Neural progenitor cell (in vitro differentiated cells): ENCODE results near the gene KLHL17. TPM values are rescaled to one million over a fixed set of nuclear protein-coding genes. Genes with fewer than 3 reads are reported as not detected.

ENCODE experiments used
- DNase-seq: peaks from one replicate; pipeline ENCODE4 v3.0.0-alpha.2; 2016; ENCODE audit warnings: low spot score
- H2AFZ ChIP-seq: fragments of 200-600 bp; sonication (generic); replicated peaks from 2 replicates; pipeline ENCODE4 v1.6.1; 2016; ENCODE audit warnings: antibody characterized with exemption
- H3F3A ChIP-seq: fragments of 200-600 bp; sonication (generic); 2 replicates; pipeline ENCODE4 v1.6.1; 2016; ENCODE audit warnings: antibody characterized with exemption, low read depth
- H3K27ac ChIP-seq: fragments of 200-600 bp; sonication (generic); 2 replicates; pipeline ENCODE4 v1.5.1; 2016; ENCODE audit warnings: mild to moderate bottlenecking
- H3K27me3 ChIP-seq: fragments of 200-600 bp; sonication (generic); 2 replicates; pipeline ENCODE4 v1.6.1; 2016; ENCODE audit warnings: mild to moderate bottlenecking, moderate library complexity
- H3K36me3 ChIP-seq: fragments of 200-600 bp; sonication (generic); 2 replicates; pipeline ENCODE4 v1.5.1; 2016
- H3K4me1 ChIP-seq: fragments of 200-600 bp; sonication (generic); 2 replicates; pipeline ENCODE4 v1.6.1; 2016; ENCODE audit warnings: mixed run types
- H3K4me2 ChIP-seq: fragments of 200-600 bp; sonication (generic); 2 replicates; pipeline ENCODE4 v1.6.1; 2016
- H3K4me3 ChIP-seq: fragments of 200-600 bp; sonication (generic); 2 replicates; pipeline ENCODE4 v1.5.1; 2016
- H3K79me2 ChIP-seq: fragments of 200-600 bp; sonication (generic); 2 replicates; pipeline ENCODE4 v1.6.1; 2016; ENCODE audit warnings: low read depth
- H3K9ac ChIP-seq: fragments of 200-600 bp; sonication (generic); 2 replicates; pipeline ENCODE4 v1.6.1; 2016
- H3K9me3 ChIP-seq: fragments of 200-600 bp; sonication (generic); 2 replicates; pipeline ENCODE4 v1.5.1; 2016; ENCODE audit warnings: low read depth
- H4K20me1 ChIP-seq: fragments of 200-600 bp; sonication (generic); 2 replicates; pipeline ENCODE4 v1.6.1; 2016; ENCODE audit warnings: low read depth
- H3K27ac Mint-ChIP-seq: 3 replicates; pipeline ENCODE4 v1.8.0; 2021; ENCODE audit warnings: mixed read lengths
- H3K27me3 Mint-ChIP-seq: 2 replicates; pipeline ENCODE4 v1.8.0; 2022; ENCODE audit warnings: low read depth, mild to moderate bottlenecking, inconsistent platforms, moderate library complexity, mixed read lengths; ENCODE audit not compliant: insufficient read depth
- H3K36me3 Mint-ChIP-seq: 3 replicates; pipeline ENCODE4 v1.8.0; 2021; ENCODE audit warnings: mixed read lengths
- H3K4me1 Mint-ChIP-seq: 3 replicates; pipeline ENCODE4 v1.8.0; 2021; ENCODE audit warnings: mixed read lengths
- H3K4me3 Mint-ChIP-seq: 3 replicates; pipeline ENCODE4 v1.8.0; 2021; ENCODE audit warnings: mild to moderate bottlenecking, moderate library complexity, mixed read lengths
- H3K9me3 Mint-ChIP-seq: 3 replicates; pipeline ENCODE4 v1.8.0; 2020; ENCODE audit warnings: mixed read lengths
- CTCF ChIP-seq: fragments of 200-600 bp; sonication (generic); IDR thresholded peaks from 2 replicates; pipeline ENCODE4 v1.5.1; 2017; ENCODE audit warnings: antibody characterized with exemption, mild to moderate bottlenecking
- EZH2 ChIP-seq: fragments of 200-600 bp; sonication (generic); IDR thresholded peaks from 2 replicates; pipeline ENCODE4 v1.6.1; 2017; ENCODE audit warnings: antibody characterized with exemption, mild to moderate bottlenecking, moderate library complexity
- EZH2phosphoT487 ChIP-seq: fragments of 200-600 bp; sonication (generic); IDR thresholded peaks from 2 replicates; pipeline ENCODE4 v1.6.1; 2017; ENCODE audit warnings: antibody characterized with exemption
- total RNA-seq: library from RNA; depleted of rRNA; stranded (reverse); fragments of >200 nt; gene quantifications from 2 replicates; pipeline ENCODE4 v1.2.3, GENCODE V29; 2015; ENCODE audit warnings: low replicate concordance

KLHL17 gene
- total RNA-seq, 1 donor from 2014 or later, result 10.7 TPM

- Histone ChIP-seq H3K36me3 (no peaks in the 10 kb centered on the region), H3K9me3 (no peaks in the 10 kb centered on the region), H3K79me2 (no peaks in the 10 kb centered on the region), H3K27me3 (peaks cover 93% of the 10 kb centered on the region), H3K4me3 (no peak overlapping the region), H3K4me1 (peaks cover 31% of the 10 kb centered on the region), H3K4me2 (no peak overlapping the region), H2AFZ (no peak overlapping the region), H3F3A (peaks cover 33% of the 10 kb centered on the region), H3K9ac (no peak overlapping the region), H3K27ac (no peak overlapping the region), H4K20me1 (peaks cover 85% of the 10 kb centered on the region)
- H3K36me3 Mint-ChIP-seq, result no peaks in the 10 kb centered on the region
- peaks cover 42% of the 10 kb centered on the region for H3K27me3 Mint-ChIP-seq
- no peak for DNase-seq
- no peak for TF ChIP-seq CTCF
- TF ChIP-seq EZH2, result no peak
- TF ChIP-seq EZH2phosphoT487, result no peak
- H3K27ac Mint-ChIP-seq, result no peak overlapping the region
- H3K4me1 Mint-ChIP-seq, result peaks cover 33% of the 10 kb centered on the region
- peak overlapping the region; percentile 27 for H3K4me3 Mint-ChIP-seq
- peaks cover 2% of the 10 kb centered on the region for H3K9me3 Mint-ChIP-seq
These were observed 22.2 kb upstream of the KLHL17 start for GRCh38 chr1:938088-938683.

DNA sequence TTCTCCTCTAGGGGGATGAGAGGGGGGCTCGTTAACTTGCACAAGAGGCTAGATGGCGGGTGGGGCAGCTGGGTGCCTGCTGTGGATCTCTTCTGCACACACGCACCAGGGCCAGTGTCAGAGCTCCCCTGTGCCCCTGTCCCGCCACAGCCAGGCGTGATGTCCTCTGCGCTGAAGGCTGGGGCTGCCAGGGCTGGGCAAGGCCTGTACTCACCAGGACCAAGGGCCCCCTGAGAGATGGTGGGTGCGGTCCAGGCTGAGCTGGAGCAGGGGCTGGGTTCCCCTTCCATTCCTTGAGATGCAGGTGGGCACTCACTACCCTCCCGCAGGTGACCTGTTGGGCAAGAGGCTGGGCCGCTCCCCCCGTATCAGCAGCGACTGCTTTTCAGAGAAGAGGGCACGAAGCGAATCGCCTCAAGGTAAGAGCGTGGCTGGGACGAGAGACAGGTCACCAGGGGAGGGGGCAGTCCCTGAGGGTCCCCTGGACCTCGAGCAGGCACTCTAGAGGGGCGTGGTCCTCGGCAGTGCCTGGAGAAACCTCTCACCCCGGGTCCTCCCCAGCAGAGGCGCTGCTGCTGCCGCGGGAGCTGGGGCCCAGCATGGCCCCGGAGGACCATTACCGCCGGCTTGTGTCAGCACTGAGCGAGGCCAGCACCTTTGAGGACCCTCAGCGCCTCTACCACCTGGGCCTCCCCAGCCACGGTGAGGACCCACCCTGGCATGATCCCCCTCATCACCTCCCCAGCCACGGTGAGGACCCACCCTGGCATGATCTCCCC, 21.5 kb upstream of the KLHL17 start:
- H2AFZ ChIP-seq, result no peak overlapping the region
- H4K20me1 ChIP-seq, result peaks cover 86% of the 10 kb centered on the region
- peak overlapping the region; percentile 60 for H3K4me3 Mint-ChIP-seq
- H3K4me1 Mint-ChIP-seq, result peaks cover 33% of the 10 kb centered on the region
- no peaks in the 10 kb centered on the region for H3K36me3 Mint-ChIP-seq
- peaks cover 2% of the 10 kb centered on the region for H3K9me3 Mint-ChIP-seq
- peaks cover 38% of the 10 kb centered on the region for H3K27me3 Mint-ChIP-seq
- H3K4me1 ChIP-seq, result peaks cover 31% of the 10 kb centered on the region
- no peak overlapping the region for H3K9ac ChIP-seq
- no peak overlapping the region for H3K27ac ChIP-seq
- no peak overlapping the region for H3K4me3 ChIP-seq
- no peak overlapping the region for H3K27ac Mint-ChIP-seq
- no peaks in the 10 kb centered on the region for H3K79me2 ChIP-seq
- H3K36me3 ChIP-seq, result no peaks in the 10 kb centered on the region
- H3K4me2 ChIP-seq, result no peak overlapping the region
- peaks cover 33% of the 10 kb centered on the region for H3F3A ChIP-seq
- DNase-seq, result peak; percentile 72
- no peaks in the 10 kb centered on the region for H3K9me3 ChIP-seq
- TF ChIP-seq EZH2phosphoT487 (no peak), CTCF (peak; percentile 35)
- H3K27me3 ChIP-seq, result peaks cover 93% of the 10 kb centered on the region

GRCh38 chr1:939511-940106, 20.8 kb upstream of the KLHL17 start:
- peaks cover 41% of the 10 kb centered on the region for H3K27me3 Mint-ChIP-seq
- H3K4me2 ChIP-seq, result peak overlapping the region; percentile 87
- TF ChIP-seq EZH2 (no peak), EZH2phosphoT487 (no peak), CTCF (no peak)
- peak overlapping the region; percentile 60 for H3K4me3 Mint-ChIP-seq
- peaks cover 40% of the 10 kb centered on the region for H3K4me1 Mint-ChIP-seq
- H3K27ac ChIP-seq, result no peak overlapping the region
- peak overlapping the region; percentile 35 for H3K4me3 ChIP-seq
- peaks cover 2% of the 10 kb centered on the region for H3K9me3 Mint-ChIP-seq
- H3K27me3 ChIP-seq, result peaks cover 100% of the 10 kb centered on the region
- no peak overlapping the region for H3K27ac Mint-ChIP-seq
- H3K9me3 ChIP-seq, result no peaks in the 10 kb centered on the region
- no peak overlapping the region for H2AFZ ChIP-seq
- H3F3A ChIP-seq, result peaks cover 33% of the 10 kb centered on the region
- H3K79me2 ChIP-seq, result no peaks in the 10 kb centered on the region
- H3K9ac ChIP-seq, result no peak overlapping the region
- DNase-seq, result no peak
- H3K36me3 Mint-ChIP-seq, result no peaks in the 10 kb centered on the region
- peaks cover 31% of the 10 kb centered on the region for H3K4me1 ChIP-seq
- H4K20me1 ChIP-seq, result peaks cover 94% of the 10 kb centered on the region
- H3K36me3 ChIP-seq, result no peaks in the 10 kb centered on the region
